Epithelial cell of proximal tubule (primary cell): Measurements from ENCODE around the gene TRIM17. TPM values are rescaled to one million over a fixed set of nuclear protein-coding genes. Genes with fewer than 3 reads are reported as not detected.

ENCODE experiments used
- DNase-seq: peaks from one replicate; pipeline ENCODE4 v3.0.0-alpha.2; 2011; ENCODE audit warnings: low read depth
- H3K4me3 ChIP-seq: 2 replicates; pipeline ENCODE4 v1.5.1; 2011; ENCODE audit warnings: low read depth, mild to moderate bottlenecking, low read length
- total RNA-seq: library from RNA; depleted of rRNA; stranded (reverse); fragments of >200 nt; gene quantifications from 2 replicates; pipeline ENCODE4 v1.2.3, GENCODE V29; 2015
- TF ChIP-seq, protein P1 (sequence below): conservative IDR thresholded peaks from 2 replicates; pipeline ENCODE4 v1.5.1; 2012; ENCODE audit warnings: low read depth, mild to moderate bottlenecking, low read length

Gene TRIM17
- total RNA-seq, 1 donor from 2014 or later: 10.4 TPM

DNA sequence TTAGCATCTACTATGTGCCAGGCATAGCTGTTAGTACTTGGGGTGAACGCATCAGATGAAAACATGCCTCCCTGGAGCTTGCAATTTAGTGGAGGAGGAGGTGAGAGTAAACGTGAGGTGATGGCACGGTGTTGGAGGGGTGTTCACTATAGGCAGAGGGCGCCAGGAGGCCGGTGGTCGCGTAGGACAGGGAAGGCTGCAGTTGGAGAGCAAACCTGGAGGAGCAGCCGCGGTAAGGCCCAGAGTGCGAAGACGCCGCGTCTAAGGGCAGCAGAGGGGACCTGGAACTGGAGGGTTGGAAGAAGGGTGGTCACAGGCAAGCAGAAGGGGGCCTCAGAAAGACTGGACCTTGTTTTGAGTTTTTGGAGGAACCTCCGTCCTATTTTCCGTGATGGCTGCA is 30.2 kb upstream of the TRIM17 start:
- no peak for DNase-seq
- TF ChIP-seq, protein P1, sequence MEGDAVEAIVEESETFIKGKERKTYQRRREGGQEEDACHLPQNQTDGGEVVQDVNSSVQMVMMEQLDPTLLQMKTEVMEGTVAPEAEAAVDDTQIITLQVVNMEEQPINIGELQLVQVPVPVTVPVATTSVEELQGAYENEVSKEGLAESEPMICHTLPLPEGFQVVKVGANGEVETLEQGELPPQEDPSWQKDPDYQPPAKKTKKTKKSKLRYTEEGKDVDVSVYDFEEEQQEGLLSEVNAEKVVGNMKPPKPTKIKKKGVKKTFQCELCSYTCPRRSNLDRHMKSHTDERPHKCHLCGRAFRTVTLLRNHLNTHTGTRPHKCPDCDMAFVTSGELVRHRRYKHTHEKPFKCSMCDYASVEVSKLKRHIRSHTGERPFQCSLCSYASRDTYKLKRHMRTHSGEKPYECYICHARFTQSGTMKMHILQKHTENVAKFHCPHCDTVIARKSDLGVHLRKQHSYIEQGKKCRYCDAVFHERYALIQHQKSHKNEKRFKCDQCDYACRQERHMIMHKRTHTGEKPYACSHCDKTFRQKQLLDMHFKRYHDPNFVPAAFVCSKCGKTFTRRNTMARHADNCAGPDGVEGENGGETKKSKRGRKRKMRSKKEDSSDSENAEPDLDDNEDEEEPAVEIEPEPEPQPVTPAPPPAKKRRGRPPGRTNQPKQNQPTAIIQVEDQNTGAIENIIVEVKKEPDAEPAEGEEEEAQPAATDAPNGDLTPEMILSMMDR: no peak

DNA sequence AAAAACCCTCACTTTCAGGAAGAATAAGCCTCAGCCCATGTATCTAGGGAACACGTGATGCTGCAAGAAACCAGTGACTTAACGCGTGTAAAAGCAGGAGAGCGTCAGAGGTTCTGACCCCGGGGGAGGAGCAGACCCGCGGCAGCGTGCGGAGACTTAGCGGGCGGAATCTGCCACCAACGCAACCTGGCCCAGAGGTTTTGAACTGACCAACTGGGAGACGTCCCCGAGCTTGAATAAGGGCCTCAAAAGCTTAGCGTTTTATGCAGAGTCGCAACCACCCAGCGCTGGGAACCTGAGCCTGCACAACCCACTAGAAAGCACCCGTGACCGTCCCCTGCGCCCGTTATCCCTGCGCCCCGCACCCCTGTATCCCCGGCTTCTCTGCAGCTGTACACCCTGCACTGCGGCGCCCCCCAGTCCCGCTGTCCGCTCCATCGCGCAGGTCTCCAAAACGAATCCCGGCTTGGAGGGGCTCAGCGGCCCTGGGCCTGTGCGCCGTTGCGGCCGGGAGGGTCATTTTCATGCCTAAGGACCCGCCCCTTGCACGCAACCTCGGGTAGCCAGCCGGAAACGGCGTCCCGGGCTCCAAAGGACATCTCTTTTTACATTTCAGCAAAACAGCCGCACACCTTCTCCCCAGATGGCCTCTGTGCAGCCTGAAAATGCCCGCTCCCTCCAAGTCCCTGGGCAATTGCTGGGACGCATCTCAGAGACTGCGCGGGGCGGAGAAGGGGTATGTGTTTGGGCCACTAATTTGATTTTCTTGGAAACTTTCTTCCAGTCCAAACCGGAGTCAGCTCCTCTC is 29.4 kb upstream of the TRIM17 start:
- no peak for DNase-seq
- peak overlapping the region; percentile 59 for H3K4me3 ChIP-seq
- TF ChIP-seq, protein P1: no peak

More for the DNA sequence above, 30.2 kb upstream of the TRIM17 start:
- no peak overlapping the region for H3K4me3 ChIP-seq

DNA sequence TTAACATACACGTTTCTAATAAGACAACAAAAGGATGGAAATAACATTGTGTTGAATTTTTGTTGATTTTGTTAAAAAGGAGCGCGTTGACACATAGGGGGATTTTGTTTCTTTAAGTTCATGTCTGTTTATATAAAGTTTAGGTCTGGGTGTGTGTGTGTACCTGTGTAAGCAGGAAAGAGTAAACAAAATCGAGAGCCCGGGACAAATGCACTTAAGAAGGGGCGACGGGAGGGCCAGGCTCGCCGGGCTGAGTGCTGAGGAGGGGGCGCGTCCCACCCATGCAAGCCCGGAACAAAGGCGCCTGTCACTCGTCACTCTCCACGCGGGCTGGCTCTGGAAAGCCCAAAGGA is 28.8 kb upstream of the TRIM17 start:
- TF ChIP-seq, protein P1: no peak
- no peak for DNase-seq
- peak overlapping the region; percentile 59 for H3K4me3 ChIP-seq

DNA sequence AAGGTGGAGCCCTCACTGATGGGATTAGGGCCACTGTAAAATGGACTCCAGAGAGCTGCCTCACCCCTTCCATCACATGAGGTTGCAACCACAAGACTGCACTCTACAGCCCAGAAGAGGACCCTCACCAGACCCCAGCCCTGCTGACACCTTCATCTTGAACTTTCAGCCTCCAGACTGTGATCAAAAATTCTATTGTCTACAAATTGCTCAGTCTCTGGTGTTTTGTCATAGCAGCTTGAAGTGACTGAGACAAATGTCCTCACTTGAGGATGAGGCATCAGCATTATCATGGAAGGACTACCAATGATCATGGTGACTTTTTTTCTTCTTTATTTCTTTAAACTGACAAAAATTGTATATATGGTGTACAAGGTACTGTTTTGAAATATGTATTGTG is 26.7 kb upstream of the TRIM17 start:
- DNase-seq: no peak
- TF ChIP-seq, protein P1: no peak

DNA sequence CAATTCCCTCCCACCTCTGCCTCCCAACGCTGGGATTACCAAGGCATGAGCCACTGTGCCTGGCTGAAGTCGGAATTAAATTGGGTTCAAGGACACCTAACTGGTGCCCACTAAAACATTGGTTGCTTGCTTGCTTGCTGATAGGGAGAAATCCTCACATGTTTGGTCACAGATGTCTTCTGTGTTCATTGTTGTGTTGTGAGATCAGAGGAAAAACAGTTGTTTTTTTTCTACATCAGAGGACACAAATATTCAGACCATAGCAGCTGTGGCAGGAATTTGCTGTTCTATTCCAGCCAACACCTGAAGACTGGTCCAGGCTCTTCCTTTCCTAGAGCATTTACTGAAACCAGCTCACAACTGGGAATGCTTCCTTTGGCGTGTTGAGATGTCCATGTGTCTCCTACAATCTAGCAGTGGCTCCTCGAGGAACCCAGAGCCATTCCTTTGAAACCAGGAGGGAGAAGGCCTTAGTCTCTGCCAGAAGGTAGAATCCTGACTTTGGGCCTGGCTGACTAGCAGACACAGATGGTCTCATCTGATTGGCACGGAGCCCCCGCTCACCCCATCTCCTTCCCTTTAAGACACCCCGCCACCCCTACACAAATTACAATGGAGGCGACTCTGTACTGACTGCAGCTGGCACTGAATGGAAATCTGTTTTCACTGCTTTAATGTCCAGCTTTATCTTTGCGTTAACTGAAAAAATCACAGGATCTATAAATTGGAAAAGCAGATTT is 24.3 kb upstream of the TRIM17 start:
- H3K4me3 ChIP-seq: no peak overlapping the region
- DNase-seq: no peak
- TF ChIP-seq, protein P1: no peak

More for the DNA sequence above, 26.7 kb upstream of the TRIM17 start:
- no peak overlapping the region for H3K4me3 ChIP-seq

DNA sequence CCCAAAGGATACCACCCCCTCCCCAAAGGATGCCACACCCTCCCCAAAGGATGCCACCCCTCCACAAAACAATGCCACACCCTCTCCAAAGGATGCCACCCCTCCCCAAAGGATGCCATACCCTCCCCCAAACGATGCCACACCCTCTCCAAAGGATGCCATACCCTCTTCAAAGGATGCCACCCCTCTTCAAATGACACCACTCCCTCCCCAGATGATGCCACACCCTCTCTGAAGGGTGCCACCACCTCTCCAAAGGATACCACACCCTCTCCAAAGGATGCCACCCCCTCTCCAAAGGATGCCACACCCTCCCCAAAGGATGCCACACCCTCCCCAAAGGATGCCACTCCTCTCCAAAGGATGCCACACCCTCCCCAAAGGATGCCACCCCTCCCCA is 21.6 kb upstream of the TRIM17 start:
- TF ChIP-seq, protein P1: no peak
- no peak overlapping the region for H3K4me3 ChIP-seq
- DNase-seq: no peak
